ENCODE results near the gene RPL10A. TPM values are rescaled to one million over a fixed set of nuclear protein-coding genes. Genes with fewer than 3 reads are reported as not detected.

The RPL10A gene
- total RNA-seq, 2 experiments from 2014 or later, result 2,453 to 2,464 TPM

- Mint-ChIP-seq H3K9me3 (no peaks in the 10 kb centered on the region), H3K4me3 (no peak overlapping the region), H3K27ac (no peak overlapping the region), H3K36me3 (ENCODE audit: low read depth) (no peaks in the 10 kb centered on the region), H3K27me3 (peaks cover 30% of the 10 kb centered on the region), H3K4me1 (ENCODE audit: low read depth) (peaks cover 10% of the 10 kb centered on the region)
- no peak for DNase-seq
- POLR2A ChIA-PET, result no interaction called here
- CTCF ChIA-PET, result no interaction called here
- no peak for ATAC-seq (ENCODE audit: poor library complexity)
- Histone ChIP-seq H3K9me3 (ENCODE audit: control insufficient read depth in 1 of 2, insufficient read depth in 1 of 2, low read length in 2 of 2) (peaks cover 0 to 7% of the 10 kb centered on the region in 2 experiments), H3K27me3 (ENCODE audit: control insufficient read depth in 1 of 2, insufficient read depth in 2 of 2, low read length in 2 of 2) (peaks cover 7 to 26% of the 10 kb centered on the region in 2 experiments), H3K27ac (ENCODE audit: low read depth in 1 of 2, low read length in 2 of 2) (no peak overlapping the region), H3K4me3 (ENCODE audit: low read length) (no peak overlapping the region), H3K36me3 (ENCODE audit: insufficient read depth, low read length) (no peaks in the 10 kb centered on the region), H3K4me1 (ENCODE audit: insufficient read depth, low read length) (peaks cover 18% of the 10 kb centered on the region)
- no peak for TF ChIP-seq CTCF (IDR thresholded peaks at IDR 0.05)
- intact Hi-C loops (cut with DNase I, micrococcal nuclease), result no loop called here
These were observed 32.6 kb downstream of the RPL10A start for GRCh38 chr6:35500782-35501181.

DNA sequence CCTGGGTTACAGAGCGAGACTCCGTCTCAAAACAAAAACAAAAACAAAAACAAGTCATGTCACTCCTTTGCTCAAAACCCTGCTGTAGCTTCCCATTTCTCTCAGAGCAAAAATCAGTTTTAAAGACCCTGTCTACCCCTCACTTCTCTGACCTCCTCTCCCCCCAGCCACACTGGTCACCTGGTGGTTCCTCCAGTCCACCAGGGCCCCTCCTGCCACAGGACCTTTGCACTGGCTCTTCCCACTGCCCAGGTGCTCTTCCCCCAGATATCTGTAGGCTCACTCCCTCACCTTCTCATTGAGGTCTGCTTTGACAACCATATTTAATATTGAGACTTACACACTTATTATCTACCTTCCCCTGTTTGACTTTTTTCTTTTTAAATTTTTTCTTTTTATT, 33.6 kb downstream of the RPL10A start:
- H3K9me3 Mint-ChIP-seq, result no peaks in the 10 kb centered on the region
- H3K4me1 Mint-ChIP-seq (ENCODE audit: low read depth), result peaks cover 10% of the 10 kb centered on the region
- intact Hi-C loops (cut with DNase I, micrococcal nuclease), result no loop called here
- H3K27ac Mint-ChIP-seq, result no peak overlapping the region
- no peak for DNase-seq
- H3K36me3 Mint-ChIP-seq (ENCODE audit: low read depth), result no peaks in the 10 kb centered on the region
- Histone ChIP-seq H3K4me3 (ENCODE audit: low read length) (no peak overlapping the region), H3K36me3 (ENCODE audit: insufficient read depth, low read length) (no peaks in the 10 kb centered on the region), H3K27ac (ENCODE audit: low read depth in 1 of 2, low read length in 2 of 2) (no peak overlapping the region), H3K9me3 (ENCODE audit: control insufficient read depth in 1 of 2, insufficient read depth in 1 of 2, low read length in 2 of 2) (peaks cover 0 to 7% of the 10 kb centered on the region in 2 experiments), H3K27me3 (ENCODE audit: control insufficient read depth in 1 of 2, insufficient read depth in 2 of 2, low read length in 2 of 2) (peaks cover 7 to 26% of the 10 kb centered on the region in 2 experiments), H3K4me1 (ENCODE audit: insufficient read depth, low read length) (peaks cover 18% of the 10 kb centered on the region)
- H3K27me3 Mint-ChIP-seq, result peaks cover 30% of the 10 kb centered on the region
- TF ChIP-seq CTCF (IDR thresholded peaks at IDR 0.05), result no peak
- ATAC-seq (ENCODE audit: poor library complexity), result no peak
- ChIA-PET POLR2A (no interaction called here), CTCF (no interaction called here)
- H3K4me3 Mint-ChIP-seq, result no peak overlapping the region

- Histone ChIP-seq H3K9me3 (ENCODE audit: control insufficient read depth in 1 of 2, insufficient read depth in 1 of 2, low read length in 2 of 2) (no peaks in the 10 kb centered on the region), H3K4me1 (ENCODE audit: insufficient read depth, low read length) (peaks cover 6% of the 10 kb centered on the region), H3K27me3 (ENCODE audit: control insufficient read depth in 1 of 2, insufficient read depth in 2 of 2, low read length in 2 of 2) (peaks cover 7 to 19% of the 10 kb centered on the region in 2 experiments), H3K27ac (ENCODE audit: low read depth in 1 of 2, low read length in 2 of 2) (no peak overlapping the region), H3K4me3 (ENCODE audit: low read length) (no peak overlapping the region), H3K36me3 (ENCODE audit: insufficient read depth, low read length) (no peaks in the 10 kb centered on the region)
- Mint-ChIP-seq H3K36me3 (ENCODE audit: low read depth) (no peaks in the 10 kb centered on the region), H3K4me1 (ENCODE audit: low read depth) (peaks cover 7% of the 10 kb centered on the region), H3K27ac (no peak overlapping the region), H3K4me3 (no peak overlapping the region), H3K27me3 (peaks cover 28% of the 10 kb centered on the region), H3K9me3 (no peaks in the 10 kb centered on the region)
- ChIA-PET POLR2A (no interaction called here), CTCF (no interaction called here)
- ATAC-seq (ENCODE audit: poor library complexity) (no peak), DNase-seq (no peak)
- intact Hi-C loops (cut with DNase I, micrococcal nuclease), result no loop called here
- TF ChIP-seq CTCF (IDR thresholded peaks at IDR 0.05), result no peak
These were observed 35.3 kb downstream of the RPL10A start for GRCh38 chr6:35503534-35503933.

All from CD4-positive, alpha-beta T cell (primary cell).